Forelimb muscle (tissue), 1 donor: ENCODE measurements around the gene DMBX1. TPM values are rescaled to one million over a fixed set of nuclear protein-coding genes. Genes with fewer than 3 reads are reported as not detected.

Experiments used
- DNase-seq: peaks from one replicate; pipeline ENCODE4 v3.0.0-alpha.2; 2013; ENCODE audit warnings: low read depth
- polyA plus RNA-seq: library from polyadenylated mRNA; unstranded; fragments of 120-200 nt; gene quantifications from one replicate; pipeline ENCODE4 v1.2.1, GENCODE V29; 2013; ENCODE audit not compliant: insufficient read length

Gene DMBX1
- polyA plus RNA-seq, 1 donor: not detected

- DNase-seq: no peak
These were observed 35.8 kb downstream of the DMBX1 start for GRCh38 chr1:46525253-46525983.

GRCh38 chr1:46526013-46526690 lies 36.5 kb downstream of the DMBX1 start:
- no peak for DNase-seq

- DNase-seq: no peak
These were observed 37.2 kb downstream of the DMBX1 start for GRCh38 chr1:46526691-46527291.

GRCh38 chr1:46527474-46528296 lies 38.0 kb downstream of the DMBX1 start:
- no peak for DNase-seq

- DNase-seq: no peak
These were observed 38.8 kb downstream of the DMBX1 start for GRCh38 chr1:46528297-46528955.

- no peak for DNase-seq
These were observed 39.5 kb downstream of the DMBX1 start for GRCh38 chr1:46529031-46529630.

GRCh38 chr1:46530311-46530710 lies 40.7 kb downstream of the DMBX1 start:
- no peak for DNase-seq

GRCh38 chr1:46530791-46531409 lies 41.3 kb downstream of the DMBX1 start:
- no peak for DNase-seq

GRCh38 chr1:46532095-46532494 lies 42.5 kb downstream of the DMBX1 start:
- DNase-seq: no peak

- no peak for DNase-seq
These were observed 43.0 kb downstream of the DMBX1 start for GRCh38 chr1:46532498-46533178.

- DNase-seq: no peak
These were observed 43.7 kb downstream of the DMBX1 start for GRCh38 chr1:46533179-46533864.

GRCh38 chr1:46535063-46535462 lies 45.4 kb downstream of the DMBX1 start:
- no peak for DNase-seq

- no peak for DNase-seq
These were observed 46.9 kb downstream of the DMBX1 start for GRCh38 chr1:46536527-46536926.

GRCh38 chr1:46537651-46538050 lies 48.0 kb downstream of the DMBX1 start:
- DNase-seq: no peak

- DNase-seq: no peak
These were observed 48.5 kb downstream of the DMBX1 start for GRCh38 chr1:46538147-46538546.
